ENCODE results near the gene MYBPHL.

GRCh38 chr1:109296782-109297181 lies 10.0 kb downstream of the MYBPHL start:
- no peak for TF ChIP-seq POLR2A (IDR thresholded peaks at IDR 0.05; ENCODE audit: low read depth, low read length)
- TF ChIP-seq TAF1 (IDR thresholded peaks at IDR 0.05; ENCODE audit: borderline replicate concordance, low read depth, low read length), result no peak
- no peak for TF ChIP-seq POLR2AphosphoS5 (IDR thresholded peaks at IDR 0.05; ENCODE audit: low read depth, low read length)

All from GM12892 (cell line).